HUDEP-2 (cell line): ENCODE measurements around the gene C19orf81.
A peak's percentile ranks its signal among the peaks of the same experiment; 100 is the strongest.

ENCODE experiments used
- DNase-seq, 76 experiments: peaks; one replicate each; lab custom pipeline; 2025; ENCODE audit not compliant: unreplicated experiment in 76 of 76; lab: John Stamatoyannopoulos, UW

The C19orf81 gene

GRCh38 chr19:50676625-50677197 is 27.5 kb downstream of the C19orf81 start:
- no peak for DNase-seq

GRCh38 chr19:50677636-50678035 is 28.4 kb downstream of the C19orf81 start:
- peak in 1 of 76 experiments; percentile 21 for DNase-seq

GRCh38 chr19:50678323-50678722 is 29.1 kb downstream of the C19orf81 start:
- DNase-seq = no peak

GRCh38 chr19:50679177-50680125 is 30.2 kb downstream of the C19orf81 start:
- peak in 75 of 76 experiments; percentile 24 to 91 (median 77) for DNase-seq

- no peak for DNase-seq
Observed at GRCh38 chr19:50686310-50687032, 37.2 kb downstream of the C19orf81 start.

GRCh38 chr19:50688766-50689165 is 39.5 kb downstream of the C19orf81 start:
- no peak for DNase-seq

GRCh38 chr19:50690439-50690838 is 41.2 kb downstream of the C19orf81 start:
- DNase-seq = no peak

- DNase-seq = no peak
Observed at GRCh38 chr19:50693064-50693975, 44.1 kb downstream of the C19orf81 start.

- no peak for DNase-seq
Observed at GRCh38 chr19:50694815-50695145, 45.5 kb downstream of the C19orf81 start.

- DNase-seq = peak in 13 of 76 experiments; percentile 5 to 42 (median 19)
Observed at GRCh38 chr19:50695251-50696093, 46.2 kb downstream of the C19orf81 start.

- no peak for DNase-seq
Observed at GRCh38 chr19:50696094-50696483, 46.8 kb downstream of the C19orf81 start.

GRCh38 chr19:50697414-50698124 is 48.3 kb downstream of the C19orf81 start:
- no peak for DNase-seq

GRCh38 chr19:50701367-50701985 is 52.2 kb downstream of the C19orf81 start:
- DNase-seq = no peak

- DNase-seq = no peak
Observed at GRCh38 chr19:50702158-50702870, 53.1 kb downstream of the C19orf81 start.

- DNase-seq = no peak
Observed at GRCh38 chr19:50702871-50703829, 53.9 kb downstream of the C19orf81 start.

GRCh38 chr19:50703915-50704796 is 54.9 kb downstream of the C19orf81 start:
- no peak for DNase-seq
